ENCODE results near the gene HDAC11. TPM values are rescaled to one million over a fixed set of nuclear protein-coding genes. Genes with fewer than 3 reads are reported as not detected.

The HDAC11 gene
- total RNA-seq, 1 donor from 2014 or later: 8.8 TPM

- peak; percentile 70 for TF ChIP-seq CTCF (conservative IDR thresholded peaks at IDR 0.05; ENCODE audit: low read depth, low read length)
- no peak for DNase-seq (ENCODE audit: low read depth)
- peak overlapping the region; percentile 78 for H3K4me3 ChIP-seq (ENCODE audit: low read depth, low read length)
These were observed 27.4 kb upstream of the HDAC11 start for GRCh38 chr3:13452490-13453335.

- TF ChIP-seq CTCF (conservative IDR thresholded peaks at IDR 0.05; ENCODE audit: low read depth, low read length): no peak
- no peak overlapping the region for H3K4me3 ChIP-seq (ENCODE audit: low read depth, low read length)
- no peak for DNase-seq (ENCODE audit: low read depth)
These were observed 24.5 kb upstream of the HDAC11 start for GRCh38 chr3:13455644-13456043.

- H3K4me3 ChIP-seq (ENCODE audit: low read depth, low read length): no peak overlapping the region
- no peak for TF ChIP-seq CTCF (conservative IDR thresholded peaks at IDR 0.05; ENCODE audit: low read depth, low read length)
- no peak for DNase-seq (ENCODE audit: low read depth)
These were observed 22.5 kb upstream of the HDAC11 start for GRCh38 chr3:13457593-13457992.

- no peak for DNase-seq (ENCODE audit: low read depth)
- no peak for TF ChIP-seq CTCF (conservative IDR thresholded peaks at IDR 0.05; ENCODE audit: low read depth, low read length)
- no peak overlapping the region for H3K4me3 ChIP-seq (ENCODE audit: low read depth, low read length)
These were observed 20.3 kb upstream of the HDAC11 start for GRCh38 chr3:13459605-13460340.

GRCh38 chr3:13460341-13460736 lies 19.8 kb upstream of the HDAC11 start:
- H3K4me3 ChIP-seq (ENCODE audit: low read depth, low read length): no peak overlapping the region
- DNase-seq (ENCODE audit: low read depth): no peak
- no peak for TF ChIP-seq CTCF (conservative IDR thresholded peaks at IDR 0.05; ENCODE audit: low read depth, low read length)

- H3K4me3 ChIP-seq (ENCODE audit: low read depth, low read length): no peak overlapping the region
- DNase-seq (ENCODE audit: low read depth): no peak
- TF ChIP-seq CTCF (conservative IDR thresholded peaks at IDR 0.05; ENCODE audit: low read depth, low read length): peak; percentile 91
These were observed 18.7 kb upstream of the HDAC11 start for GRCh38 chr3:13461169-13462124.
